Measurements from ENCODE around the gene KAT8. TPM values are rescaled to one million over a fixed set of nuclear protein-coding genes. Genes with fewer than 3 reads are reported as not detected.
A peak's percentile ranks its signal among the peaks of the same experiment; 100 is the strongest.

Gene KAT8
- polyA plus RNA-seq (2013, experiment 1 of 2) = 51.6 TPM
- 46.8 TPM for polyA plus RNA-seq (2013, experiment 2 of 2)

DNA sequence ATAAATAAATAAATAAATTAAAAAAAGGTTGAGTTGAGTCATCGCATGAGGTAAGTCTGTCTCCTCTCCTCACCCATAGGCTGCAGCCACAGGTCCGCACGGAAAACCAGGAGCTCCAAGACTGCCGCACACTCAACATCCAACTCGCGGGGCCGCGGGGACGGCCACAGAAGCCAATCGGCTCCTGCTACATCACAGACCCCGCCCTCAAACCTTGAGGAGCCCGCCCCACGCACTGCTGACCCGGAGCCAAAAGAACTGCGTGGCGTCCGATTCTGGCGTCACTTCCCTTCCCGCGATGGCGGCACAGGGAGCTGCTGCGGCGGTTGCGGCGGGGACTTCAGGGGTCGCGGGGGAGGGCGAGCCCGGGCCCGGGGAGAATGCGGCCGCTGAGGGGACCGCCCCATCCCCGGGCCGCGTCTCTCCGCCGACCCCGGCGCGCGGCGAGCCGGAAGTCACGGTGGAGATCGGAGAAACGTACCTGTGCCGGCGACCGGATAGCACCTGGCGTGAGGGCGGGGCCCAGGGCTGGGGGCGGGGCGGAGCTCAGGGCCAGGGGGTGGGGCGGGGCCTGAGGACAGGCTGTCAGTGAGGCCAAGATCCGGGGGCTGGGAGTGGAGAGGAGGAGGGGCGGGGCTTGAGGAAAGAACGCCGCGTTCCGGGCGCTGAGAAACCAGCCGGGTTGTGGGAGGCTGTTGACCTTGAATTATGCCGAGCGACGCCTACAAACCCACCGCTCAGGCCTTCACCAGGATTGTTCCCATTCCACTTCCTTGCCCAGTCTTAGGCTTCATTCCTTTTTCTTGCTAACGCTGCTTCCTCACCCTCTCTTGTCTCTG lies at the start of gene KAT8:
KAT8 (plus strand) TSS at position 281 of the 839 bp plus-strand sequence; CDS start at position 299, 18 bp downstream.
- Histone ChIP-seq H3K9me3 (ENCODE audit: control insufficient read depth, low read length) (no peaks in the 10 kb centered on the region), H3K4me3 (ENCODE audit: extremely low read depth, insufficient read depth, low read length, poor library complexity, severe bottlenecking) (peak within 1 kb of the TSS; percentile 64), H3K27ac (ENCODE audit: low read depth, low read length, severe bottlenecking) (peak within 1 kb of the TSS; percentile 87), H3K36me3 (ENCODE audit: control insufficient read depth, insufficient read depth, low read length) (peaks cover 48% of the 10 kb centered on the region), H3K4me1 (ENCODE audit: control insufficient read depth, insufficient read depth, low read length, poor library complexity, severe bottlenecking) (no peaks in the 10 kb centered on the region)
- WGBS, 2 experiments (ENCODE audit: insufficient coverage in 2 of 2) = 0 to 1% methylated on average over 24 to 44 of the region's 68 CpGs

DNA sequence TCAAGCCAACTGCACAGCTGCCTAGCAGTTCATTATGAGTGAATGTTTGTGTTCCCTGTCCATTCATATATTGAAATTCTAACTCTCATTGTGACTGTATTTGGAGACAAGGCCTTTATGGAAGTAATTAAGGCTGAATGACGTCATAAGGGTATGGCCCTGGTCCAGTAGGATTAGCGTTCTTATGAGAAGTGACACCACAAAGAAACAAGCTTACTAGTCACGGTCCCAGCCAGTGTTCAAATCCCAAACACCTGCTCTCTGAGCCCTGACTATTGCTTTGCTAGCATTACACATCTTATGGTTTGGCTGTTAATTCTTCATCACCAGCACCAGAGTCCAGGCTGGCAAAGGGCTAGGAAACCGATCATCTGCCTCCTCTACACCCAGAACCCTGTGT lies 45.6 kb upstream of the KAT8 start:
- Histone ChIP-seq H3K4me3 (ENCODE audit: extremely low read depth, insufficient read depth, low read length, poor library complexity, severe bottlenecking) (peak overlapping the region; percentile 59), H3K4me1 (ENCODE audit: control insufficient read depth, insufficient read depth, low read length, poor library complexity, severe bottlenecking) (no peaks in the 10 kb centered on the region), H3K27ac (ENCODE audit: low read depth, low read length, severe bottlenecking) (peak overlapping the region; percentile 93), H3K36me3 (ENCODE audit: control insufficient read depth, insufficient read depth, low read length) (peaks cover 17% of the 10 kb centered on the region), H3K9me3 (ENCODE audit: control insufficient read depth, low read length) (no peaks in the 10 kb centered on the region)
- 76 to 79% methylated on average over 3 to 4 of the region's 4 CpGs for WGBS, 2 experiments (ENCODE audit: insufficient coverage in 2 of 2)

DNA sequence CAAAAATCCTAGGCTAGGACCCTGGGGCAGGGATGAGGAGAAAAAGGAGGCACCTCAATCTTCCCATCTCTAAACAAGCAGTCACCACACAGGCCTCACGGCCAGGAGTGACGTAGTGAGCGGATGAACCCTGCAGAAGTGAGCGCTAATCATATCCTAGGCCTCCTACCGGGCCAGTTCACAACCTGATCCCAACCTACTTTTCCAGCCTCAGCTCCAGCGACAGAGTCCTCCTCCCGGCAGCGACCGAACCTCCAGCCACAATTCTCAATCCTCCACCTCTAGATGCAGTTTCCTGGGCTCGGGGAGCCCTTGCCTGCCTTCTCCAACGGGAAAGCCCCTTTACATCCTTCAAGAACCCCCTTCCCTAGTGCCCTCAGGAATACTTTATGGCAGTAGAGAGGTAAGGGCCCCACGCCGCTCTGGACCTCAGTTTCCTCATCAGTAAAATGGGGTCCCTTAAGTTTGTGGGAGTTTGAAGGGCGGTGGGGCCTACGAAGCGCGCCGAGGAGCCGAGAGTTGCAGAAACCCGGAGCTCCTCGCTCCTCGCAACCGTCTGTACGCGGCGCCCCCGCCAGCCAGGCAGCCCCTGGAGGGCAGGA lies 44.8 kb upstream of the KAT8 start:
- 1 to 2% methylated on average over 21 to 25 of the region's 27 CpGs for WGBS, 2 experiments (ENCODE audit: insufficient coverage in 2 of 2)
- H3K9me3 ChIP-seq (ENCODE audit: control insufficient read depth, low read length) = no peaks in the 10 kb centered on the region
- peaks cover 22% of the 10 kb centered on the region for H3K36me3 ChIP-seq (ENCODE audit: control insufficient read depth, insufficient read depth, low read length)
- H3K4me1 ChIP-seq (ENCODE audit: control insufficient read depth, insufficient read depth, low read length, poor library complexity, severe bottlenecking) = no peaks in the 10 kb centered on the region
- peak overlapping the region; percentile 59 for H3K4me3 ChIP-seq (ENCODE audit: extremely low read depth, insufficient read depth, low read length, poor library complexity, severe bottlenecking)
- H3K27ac ChIP-seq (ENCODE audit: low read depth, low read length, severe bottlenecking) = peak overlapping the region; percentile 93

DNA sequence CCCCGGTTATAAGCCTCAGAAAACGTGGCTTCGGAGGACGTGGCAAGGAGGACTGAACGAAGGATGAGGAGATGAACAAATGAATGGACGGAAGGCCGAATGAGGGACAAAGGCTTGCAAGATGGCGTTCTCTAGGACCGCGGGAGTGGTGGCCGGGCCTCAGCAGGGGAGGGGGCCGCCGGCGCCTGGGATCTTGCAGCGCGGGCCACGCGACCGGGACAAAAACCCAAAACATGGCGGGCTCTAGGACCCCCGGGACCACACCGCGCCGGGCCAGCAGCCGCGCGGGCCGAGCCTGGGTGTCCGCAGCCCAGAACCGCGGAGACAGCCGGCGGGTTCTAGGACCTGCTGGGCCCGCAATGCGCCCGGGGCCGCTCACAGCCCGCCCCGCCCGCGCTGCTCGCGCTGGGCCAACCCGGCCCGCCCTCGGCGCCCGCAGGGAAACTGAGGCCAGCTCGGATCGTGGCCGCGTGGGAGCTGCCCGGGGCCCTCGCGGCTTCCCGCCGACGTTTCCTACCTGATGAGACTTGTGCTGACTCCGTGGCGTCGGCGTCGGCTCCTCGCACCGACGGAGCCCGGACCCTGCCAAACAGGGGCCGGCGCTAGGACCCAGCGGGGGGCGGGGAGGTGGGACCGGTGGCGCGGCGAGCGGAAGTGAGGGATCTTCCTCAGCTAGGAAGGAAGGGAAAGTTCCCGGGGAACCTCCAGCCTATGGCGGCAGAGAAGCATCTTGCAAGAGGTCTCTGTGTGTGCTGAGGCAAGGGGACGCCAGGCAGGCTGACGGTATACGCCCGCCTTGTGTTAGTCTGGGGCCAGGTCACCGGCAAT lies 44.1 kb upstream of the KAT8 start:
- Histone ChIP-seq H3K9me3 (ENCODE audit: control insufficient read depth, low read length) (no peaks in the 10 kb centered on the region), H3K27ac (ENCODE audit: low read depth, low read length, severe bottlenecking) (peak overlapping the region; percentile 93), H3K4me1 (ENCODE audit: control insufficient read depth, insufficient read depth, low read length, poor library complexity, severe bottlenecking) (no peaks in the 10 kb centered on the region), H3K36me3 (ENCODE audit: control insufficient read depth, insufficient read depth, low read length) (peaks cover 27% of the 10 kb centered on the region), H3K4me3 (ENCODE audit: extremely low read depth, insufficient read depth, low read length, poor library complexity, severe bottlenecking) (peak overlapping the region; percentile 59)
- WGBS, 2 experiments (ENCODE audit: insufficient coverage in 2 of 2) = 0% methylated on average over 52 to 77 of the region's 83 CpGs

DNA sequence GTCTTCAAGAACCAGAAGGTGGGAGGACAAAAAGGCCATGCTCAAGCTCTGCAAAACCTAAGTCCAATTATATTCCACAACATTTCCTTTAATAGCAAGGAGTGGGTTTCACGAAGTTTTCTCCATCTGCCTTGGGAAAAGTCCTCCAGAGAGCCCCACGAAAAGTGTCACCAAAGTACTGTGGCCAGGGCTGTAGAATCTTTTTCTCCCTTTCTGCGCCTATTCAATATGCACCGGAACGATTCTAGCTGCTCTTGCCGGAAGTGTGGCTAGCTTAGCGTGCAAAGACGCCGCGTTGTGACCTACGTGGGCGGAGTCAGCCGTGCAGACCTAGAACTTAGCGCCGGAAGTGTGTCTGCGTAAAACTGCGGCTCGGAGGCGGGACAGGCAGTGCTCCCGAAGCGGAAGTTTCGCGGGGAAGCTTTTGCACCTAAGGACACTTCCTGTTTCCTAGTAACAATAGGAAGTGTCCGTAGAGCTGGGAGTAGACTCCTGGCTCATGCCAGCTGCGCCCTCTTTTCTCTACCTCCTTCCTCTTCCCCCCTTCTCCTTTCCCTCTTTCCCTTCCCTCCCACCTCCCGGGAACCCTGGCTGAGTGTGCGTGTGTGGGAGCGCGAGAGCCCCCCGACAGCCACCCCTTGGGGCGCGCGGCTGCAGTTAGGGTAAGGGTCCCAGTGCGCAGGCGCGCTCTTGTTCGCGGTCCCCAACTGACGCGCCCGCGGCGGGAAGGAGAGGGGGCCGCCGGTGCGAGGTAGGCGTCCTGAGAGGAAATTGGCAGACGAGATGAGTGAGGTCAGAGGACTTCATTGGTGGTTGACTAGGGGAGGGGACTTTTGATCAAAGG lies 43.3 kb upstream of the KAT8 start, which contains the start of the genes ZNF646 and ZNF668:
ZNF646 (plus strand) TSS at position 453 of the 844 bp plus-strand sequence. CDS start 1,903 bp downstream, outside the sequence.
ZNF668 (minus strand) TSS at position 271 of the 844 bp plus-strand sequence. CDS start 9,781 bp downstream, outside the sequence.
- WGBS, 2 experiments (ENCODE audit: insufficient coverage in 2 of 2) = 0 to 1% methylated on average over 32 to 38 of the region's 48 CpGs
- Histone ChIP-seq H3K4me1 (ENCODE audit: control insufficient read depth, insufficient read depth, low read length, poor library complexity, severe bottlenecking) (no peaks in the 10 kb centered on the region), H3K27ac (ENCODE audit: low read depth, low read length, severe bottlenecking) (peak within 1 kb of the TSS; percentile 93), H3K4me3 (ENCODE audit: extremely low read depth, insufficient read depth, low read length, poor library complexity, severe bottlenecking) (peak within 1 kb of the TSS; percentile 59), H3K36me3 (ENCODE audit: control insufficient read depth, insufficient read depth, low read length) (peaks cover 35% of the 10 kb centered on the region), H3K9me3 (ENCODE audit: control insufficient read depth, low read length) (no peaks in the 10 kb centered on the region)

DNA sequence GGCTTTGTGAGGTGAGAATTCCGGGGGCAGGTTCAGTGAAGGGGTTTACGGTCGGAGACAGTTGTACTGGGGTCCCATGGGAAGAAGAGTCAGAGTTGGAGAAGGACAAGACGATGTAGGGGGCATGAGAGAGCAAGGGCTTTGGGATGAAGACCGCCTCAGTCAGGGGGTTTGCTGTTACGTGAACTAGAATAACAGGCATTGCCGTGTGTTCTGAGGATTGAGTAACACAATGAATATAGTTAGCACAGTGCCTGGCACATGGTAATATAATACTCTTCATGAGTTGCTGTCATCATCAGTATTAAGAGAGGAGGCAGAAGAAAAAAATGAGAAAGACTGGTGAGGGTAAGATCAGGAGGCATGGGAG lies 42.7 kb upstream of the KAT8 start:
- H3K36me3 ChIP-seq (ENCODE audit: control insufficient read depth, insufficient read depth, low read length) = peaks cover 41% of the 10 kb centered on the region
- H3K27ac ChIP-seq (ENCODE audit: low read depth, low read length, severe bottlenecking) = peak overlapping the region; percentile 93
- H3K4me3 ChIP-seq (ENCODE audit: extremely low read depth, insufficient read depth, low read length, poor library complexity, severe bottlenecking) = peak overlapping the region; percentile 59
- 2 to 8% methylated on average over 7 of the region's 7 CpGs for WGBS, 2 experiments (ENCODE audit: insufficient coverage in 2 of 2)
- H3K4me1 ChIP-seq (ENCODE audit: control insufficient read depth, insufficient read depth, low read length, poor library complexity, severe bottlenecking) = no peaks in the 10 kb centered on the region
- no peaks in the 10 kb centered on the region for H3K9me3 ChIP-seq (ENCODE audit: control insufficient read depth, low read length)

DNA sequence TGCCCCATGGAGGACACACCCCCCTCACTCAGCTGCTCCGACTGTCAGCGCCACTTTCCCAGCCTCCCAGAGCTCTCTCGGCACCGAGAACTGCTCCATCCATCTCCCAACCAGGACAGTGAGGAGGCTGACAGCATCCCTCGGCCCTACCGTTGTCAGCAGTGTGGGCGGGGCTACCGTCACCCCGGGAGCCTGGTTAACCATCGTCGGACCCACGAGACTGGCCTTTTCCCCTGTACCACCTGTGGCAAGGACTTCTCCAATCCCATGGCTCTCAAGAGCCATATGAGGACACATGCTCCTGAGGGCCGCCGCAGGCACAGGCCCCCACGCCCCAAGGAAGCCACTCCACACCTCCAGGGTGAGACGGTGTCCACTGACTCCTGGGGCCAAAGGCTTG lies 41.1 kb upstream of the KAT8 start:
- Histone ChIP-seq H3K27ac (ENCODE audit: low read depth, low read length, severe bottlenecking) (no peak overlapping the region), H3K4me1 (ENCODE audit: control insufficient read depth, insufficient read depth, low read length, poor library complexity, severe bottlenecking) (no peaks in the 10 kb centered on the region), H3K9me3 (ENCODE audit: control insufficient read depth, low read length) (no peaks in the 10 kb centered on the region), H3K4me3 (ENCODE audit: extremely low read depth, insufficient read depth, low read length, poor library complexity, severe bottlenecking) (no peak overlapping the region), H3K36me3 (ENCODE audit: control insufficient read depth, insufficient read depth, low read length) (peaks cover 56% of the 10 kb centered on the region)
- WGBS, 2 experiments (ENCODE audit: insufficient coverage in 2 of 2) = 91 to 94% methylated on average over 14 to 16 of the region's 16 CpGs

DNA sequence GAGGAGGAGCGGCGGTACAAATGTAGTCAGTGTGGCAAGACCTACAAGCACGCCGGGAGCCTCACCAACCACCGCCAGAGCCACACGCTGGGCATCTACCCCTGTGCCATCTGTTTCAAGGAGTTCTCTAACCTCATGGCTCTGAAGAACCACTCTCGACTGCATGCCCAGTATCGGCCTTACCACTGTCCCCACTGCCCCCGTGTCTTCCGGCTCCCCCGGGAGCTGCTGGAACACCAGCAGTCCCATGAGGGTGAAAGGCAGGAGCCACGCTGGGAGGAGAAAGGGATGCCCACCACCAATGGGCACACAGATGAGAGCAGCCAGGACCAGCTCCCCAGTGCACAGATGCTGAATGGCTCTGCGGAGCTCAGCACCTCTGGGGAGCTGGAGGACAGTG lies 40.4 kb upstream of the KAT8 start:
- Histone ChIP-seq H3K4me3 (ENCODE audit: extremely low read depth, insufficient read depth, low read length, poor library complexity, severe bottlenecking) (no peak overlapping the region), H3K27ac (ENCODE audit: low read depth, low read length, severe bottlenecking) (no peak overlapping the region), H3K4me1 (ENCODE audit: control insufficient read depth, insufficient read depth, low read length, poor library complexity, severe bottlenecking) (no peaks in the 10 kb centered on the region), H3K9me3 (ENCODE audit: control insufficient read depth, low read length) (no peaks in the 10 kb centered on the region), H3K36me3 (ENCODE audit: control insufficient read depth, insufficient read depth, low read length) (peaks cover 56% of the 10 kb centered on the region)
- WGBS, 2 experiments (ENCODE audit: insufficient coverage in 2 of 2) = 98 to 99% methylated on average over 13 of the region's 13 CpGs

DNA sequence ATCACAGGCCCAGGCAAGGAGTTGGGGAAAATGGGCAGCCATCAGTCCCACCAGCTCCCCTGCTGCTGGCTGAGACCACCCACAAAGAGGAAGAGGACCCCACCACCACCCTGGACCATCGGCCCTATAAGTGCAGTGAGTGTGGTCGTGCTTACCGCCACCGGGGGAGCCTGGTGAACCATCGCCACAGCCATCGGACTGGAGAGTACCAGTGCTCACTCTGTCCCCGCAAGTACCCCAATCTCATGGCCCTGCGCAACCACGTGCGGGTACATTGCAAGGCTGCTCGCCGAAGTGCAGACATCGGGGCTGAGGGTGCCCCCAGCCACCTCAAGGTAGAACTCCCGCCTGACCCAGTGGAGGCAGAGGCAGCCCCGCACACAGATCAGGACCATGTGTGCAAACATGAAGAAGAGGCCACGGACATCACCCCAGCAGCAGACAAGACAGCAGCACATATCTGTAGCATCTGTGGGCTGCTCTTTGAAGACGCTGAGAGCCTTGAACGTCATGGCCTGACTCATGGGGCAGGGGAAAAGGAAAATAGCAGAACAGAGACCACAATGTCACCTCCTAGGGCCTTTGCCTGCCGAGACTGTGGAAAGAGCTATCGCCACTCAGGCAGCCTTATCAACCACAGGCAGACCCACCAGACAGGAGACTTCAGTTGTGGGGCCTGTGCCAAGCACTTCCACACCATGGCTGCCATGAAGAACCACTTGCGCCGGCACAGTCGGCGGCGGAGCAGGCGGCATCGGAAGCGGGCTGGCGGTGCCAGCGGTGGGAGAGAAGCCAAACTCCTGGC lies 39.7 kb upstream of the KAT8 start:
- H3K36me3 ChIP-seq (ENCODE audit: control insufficient read depth, insufficient read depth, low read length) = peaks cover 63% of the 10 kb centered on the region
- no peaks in the 10 kb centered on the region for H3K9me3 ChIP-seq (ENCODE audit: control insufficient read depth, low read length)
- no peaks in the 10 kb centered on the region for H3K4me1 ChIP-seq (ENCODE audit: control insufficient read depth, insufficient read depth, low read length, poor library complexity, severe bottlenecking)
- H3K4me3 ChIP-seq (ENCODE audit: extremely low read depth, insufficient read depth, low read length, poor library complexity, severe bottlenecking) = no peak overlapping the region
- WGBS, 2 experiments (ENCODE audit: insufficient coverage in 2 of 2) = 94 to 97% methylated on average over 28 to 30 of the region's 30 CpGs
- no peak overlapping the region for H3K27ac ChIP-seq (ENCODE audit: low read depth, low read length, severe bottlenecking)
